ENCODE results near the gene MISFA.
"Not testable (repeated sequence)": the region's sequence is repeated elsewhere in the genome, so short reads cannot be mapped to it uniquely, and the experiment has no call there.

Gene MISFA

DNA sequence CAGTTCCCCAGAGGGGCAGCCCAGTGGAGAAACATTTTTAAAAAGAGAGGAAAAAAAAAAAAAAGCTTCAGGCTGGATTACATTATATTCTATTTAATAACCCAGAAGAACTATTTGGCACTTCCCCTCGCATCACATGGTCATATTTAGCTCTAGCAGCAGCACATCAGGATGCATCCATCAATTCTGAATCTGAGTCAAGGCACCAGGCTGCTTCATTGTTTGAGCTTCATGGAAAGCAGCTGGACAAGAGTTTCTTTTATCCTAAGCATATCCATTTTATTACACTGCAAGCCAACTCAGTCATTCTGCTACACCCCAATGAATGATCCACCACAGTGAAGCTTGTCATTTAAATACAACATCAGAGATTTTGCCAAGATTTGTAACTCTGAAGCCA is 24.6 kb downstream of the MISFA start:
- H3K9ac ChIP-seq (ENCODE audit: low read length): no peak overlapping the region
- H3K4me3 ChIP-seq (ENCODE audit: low read length): no peak overlapping the region
- H3K27me3 ChIP-seq (ENCODE audit: control insufficient read depth, insufficient read depth, low read length): no peaks in the 10 kb centered on the region
- no peaks in the 10 kb centered on the region for H3K36me3 ChIP-seq (ENCODE audit: control insufficient read depth, insufficient read depth, low read length)
- no peaks in the 10 kb centered on the region for H3K4me1 ChIP-seq (ENCODE audit: control insufficient read depth, insufficient read depth, low read length)
- no peaks in the 10 kb centered on the region for H3K9me3 ChIP-seq (ENCODE audit: control insufficient read depth, low read length)

DNA sequence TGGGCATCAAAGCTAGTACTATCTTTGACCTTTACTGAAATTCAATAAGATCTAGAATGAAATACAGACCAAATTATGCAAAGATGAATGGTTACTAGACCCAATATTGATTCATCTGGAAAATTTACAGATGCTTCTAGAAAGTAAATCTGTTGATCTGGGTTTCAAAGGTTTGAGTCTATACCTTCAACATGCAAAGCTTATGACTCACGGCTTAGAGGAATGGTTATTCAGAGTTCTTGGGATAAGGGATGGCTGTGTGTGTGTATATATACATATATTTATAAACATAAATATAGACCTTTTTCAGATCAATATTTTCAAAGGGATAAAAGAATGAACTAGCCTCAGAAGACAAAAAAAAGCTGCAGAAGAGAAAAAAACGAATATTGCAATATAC is 33.3 kb downstream of the MISFA start:
- H3K4me3 ChIP-seq (ENCODE audit: low read length): no peak overlapping the region
- H3K4me1 ChIP-seq (ENCODE audit: control insufficient read depth, insufficient read depth, low read length): peaks cover 15% of the 10 kb centered on the region
- H3K9ac ChIP-seq (ENCODE audit: low read length): peak overlapping the region; percentile 98

DNA sequence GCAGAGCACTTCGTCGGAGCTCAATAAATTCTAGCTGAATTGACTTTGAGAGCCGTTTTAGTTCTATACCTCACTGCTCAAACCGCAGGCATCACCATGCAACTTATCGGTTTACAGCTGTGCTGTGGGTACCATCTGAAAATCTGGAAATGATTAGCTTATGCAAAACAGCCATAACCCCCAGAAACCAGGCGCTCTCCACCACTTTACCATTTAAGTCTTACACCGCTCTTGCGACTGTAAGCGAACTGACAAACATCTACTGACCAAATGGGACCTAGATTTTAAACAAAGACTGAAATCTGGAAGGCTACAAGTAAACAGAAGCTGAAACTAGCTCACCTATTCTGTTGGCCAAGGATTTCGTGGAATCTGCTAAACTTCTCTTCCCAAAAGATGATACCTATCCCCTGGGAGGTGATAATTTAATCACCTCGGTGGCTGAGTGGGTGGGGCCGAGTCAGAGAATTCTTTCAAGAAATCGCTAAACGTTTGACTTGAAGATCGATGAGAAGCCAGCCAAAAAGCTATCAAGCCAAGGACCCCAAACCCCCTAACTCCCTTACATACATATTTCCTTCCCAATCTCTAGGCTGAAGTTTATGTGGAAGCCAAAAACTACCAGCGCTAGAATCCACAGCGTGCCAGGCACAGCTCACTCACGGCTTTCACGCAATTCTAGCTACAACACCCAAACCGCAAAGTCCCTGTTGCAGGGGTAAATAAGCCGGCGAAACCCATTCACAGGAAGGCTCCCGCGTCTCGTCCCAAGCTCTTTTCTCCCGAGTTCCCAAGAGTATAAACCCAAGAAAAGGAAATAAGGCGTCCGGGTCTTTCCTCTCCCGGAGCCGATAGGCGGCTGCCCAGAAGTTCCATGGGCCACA is 33.9 kb downstream of the MISFA start:
- Histone ChIP-seq H3K9ac (ENCODE audit: low read length) (peak overlapping the region; percentile 98), H3K4me1 (ENCODE audit: control insufficient read depth, insufficient read depth, low read length) (peaks cover 15% of the 10 kb centered on the region), H3K9me3 (ENCODE audit: control insufficient read depth, low read length) (no peaks in the 10 kb centered on the region), H3K27me3 (ENCODE audit: control insufficient read depth, insufficient read depth, low read length) (no peaks in the 10 kb centered on the region), H3K4me3 (ENCODE audit: low read length) (peak overlapping the region; percentile 98), H3K36me3 (ENCODE audit: control insufficient read depth, insufficient read depth, low read length) (no peaks in the 10 kb centered on the region)

More for the DNA sequence above, 33.3 kb downstream of the MISFA start:
- Histone ChIP-seq H3K36me3 (ENCODE audit: control insufficient read depth, insufficient read depth, low read length) (no peaks in the 10 kb centered on the region), H3K9me3 (ENCODE audit: control insufficient read depth, low read length) (no peaks in the 10 kb centered on the region), H3K27me3 (ENCODE audit: control insufficient read depth, insufficient read depth, low read length) (no peaks in the 10 kb centered on the region)

DNA sequence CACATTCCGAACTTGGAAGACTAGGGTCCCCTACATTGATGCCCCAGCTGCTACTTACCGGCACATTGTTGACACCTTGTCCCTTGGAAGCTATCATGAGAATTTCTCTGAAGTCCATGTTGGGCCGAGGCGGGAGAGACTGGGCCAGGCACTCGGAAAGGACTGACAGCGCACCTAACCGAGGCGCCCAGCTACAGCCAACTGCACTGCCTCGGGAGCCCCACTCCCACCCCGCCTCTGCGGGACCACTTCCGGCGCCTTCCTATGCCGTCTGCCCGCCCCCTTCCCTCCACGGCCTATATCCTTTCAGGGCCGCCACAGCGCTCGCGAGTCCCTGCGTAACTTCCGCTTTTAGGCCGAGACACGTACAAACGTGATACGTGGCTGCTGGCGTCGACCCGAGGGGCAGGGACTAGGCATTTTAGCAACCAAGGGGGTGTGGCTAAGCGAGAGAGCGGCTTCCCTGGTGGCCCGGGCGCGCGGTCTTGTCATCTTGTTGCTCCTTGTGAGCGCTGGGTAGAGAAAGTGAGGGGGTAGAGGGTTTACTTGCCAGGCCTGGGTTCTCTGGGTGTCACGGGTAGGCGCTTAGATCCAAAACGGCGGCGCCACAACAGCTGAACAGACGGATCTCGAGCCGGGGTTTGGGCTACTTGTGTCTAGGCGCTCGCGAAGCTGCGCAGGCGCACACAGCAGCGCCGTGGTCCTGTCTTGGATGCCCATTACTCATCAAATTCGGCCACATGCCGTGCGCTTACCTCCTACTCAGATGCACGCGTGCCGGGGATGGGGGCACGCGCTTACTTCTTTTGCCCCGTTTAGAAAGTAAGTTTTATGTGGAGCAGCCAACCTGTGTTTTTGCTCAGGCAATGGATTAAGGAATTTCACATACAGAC is 34.8 kb downstream of the MISFA start, which contains the start of gene SPTY2D1:
SPTY2D1 (minus strand) TSS at position 203 of the 893 bp plus-strand sequence; CDS start at position 118, 85 bp downstream.
- peak within 1 kb of the TSS; percentile 98 for H3K4me3 ChIP-seq (ENCODE audit: low read length)
- H3K27me3 ChIP-seq (ENCODE audit: control insufficient read depth, insufficient read depth, low read length): no peaks in the 10 kb centered on the region
- no peaks in the 10 kb centered on the region for H3K9me3 ChIP-seq (ENCODE audit: control insufficient read depth, low read length)
- H3K4me1 ChIP-seq (ENCODE audit: control insufficient read depth, insufficient read depth, low read length): peaks cover 15% of the 10 kb centered on the region
- peak within 1 kb of the TSS; percentile 98 for H3K9ac ChIP-seq (ENCODE audit: low read length)
- no peaks in the 10 kb centered on the region for H3K36me3 ChIP-seq (ENCODE audit: control insufficient read depth, insufficient read depth, low read length)

DNA sequence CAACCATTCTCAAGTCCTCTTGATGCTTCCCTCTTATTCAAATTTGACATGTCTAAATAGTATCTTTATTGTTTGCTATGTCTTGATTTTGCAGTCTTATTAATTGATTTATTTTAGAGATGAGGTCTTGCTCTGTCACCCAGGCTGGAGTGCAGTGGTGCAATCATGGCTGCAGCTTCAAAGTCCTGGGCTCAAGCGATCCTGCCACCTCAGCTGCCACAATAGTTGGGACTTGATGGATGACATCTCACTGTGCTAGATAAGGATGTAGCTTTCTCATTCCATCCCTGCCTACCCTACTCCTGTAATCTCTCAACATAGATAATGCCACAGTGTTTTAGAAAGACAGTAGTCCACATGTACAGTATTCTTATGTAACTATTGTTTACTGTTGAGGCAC is 42.1 kb downstream of the MISFA start:
- no peak overlapping the region for H3K4me3 ChIP-seq (ENCODE audit: low read length)

DNA sequence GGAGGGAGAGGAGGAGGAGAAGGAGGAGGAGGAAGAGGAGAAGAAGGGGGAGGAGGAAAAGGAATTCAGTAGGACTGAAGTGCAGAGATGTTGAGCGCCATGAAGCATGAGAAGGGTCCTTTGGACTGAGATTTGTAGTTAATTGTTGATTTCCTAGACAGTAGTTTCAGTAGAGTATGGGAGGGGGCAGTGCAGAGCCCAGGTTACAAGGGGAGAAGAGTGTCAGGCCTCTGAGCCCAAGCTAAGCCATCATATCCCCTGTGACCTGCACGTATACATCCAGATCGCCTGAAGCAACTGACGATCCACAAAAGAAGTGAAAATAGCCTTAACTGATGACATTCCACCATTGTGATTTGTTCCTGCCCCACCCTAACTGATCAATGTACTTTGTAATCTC is 43.4 kb downstream of the MISFA start:
- not testable (repeated sequence) for H3K9me3 ChIP-seq (ENCODE audit: control insufficient read depth, low read length); H3K9ac ChIP-seq (ENCODE audit: low read length); H3K4me3 ChIP-seq (ENCODE audit: low read length); H3K27me3 ChIP-seq (ENCODE audit: control insufficient read depth, insufficient read depth, low read length); H3K4me1 ChIP-seq (ENCODE audit: control insufficient read depth, insufficient read depth, low read length); H3K36me3 ChIP-seq (ENCODE audit: control insufficient read depth, insufficient read depth, low read length)

More for the DNA sequence above, 42.1 kb downstream of the MISFA start:
- Histone ChIP-seq H3K27me3 (ENCODE audit: control insufficient read depth, insufficient read depth, low read length) (no peaks in the 10 kb centered on the region), H3K36me3 (ENCODE audit: control insufficient read depth, insufficient read depth, low read length) (no peaks in the 10 kb centered on the region), H3K9ac (ENCODE audit: low read length) (no peak overlapping the region), H3K9me3 (ENCODE audit: control insufficient read depth, low read length) (no peaks in the 10 kb centered on the region), H3K4me1 (ENCODE audit: control insufficient read depth, insufficient read depth, low read length) (no peaks in the 10 kb centered on the region)

DNA sequence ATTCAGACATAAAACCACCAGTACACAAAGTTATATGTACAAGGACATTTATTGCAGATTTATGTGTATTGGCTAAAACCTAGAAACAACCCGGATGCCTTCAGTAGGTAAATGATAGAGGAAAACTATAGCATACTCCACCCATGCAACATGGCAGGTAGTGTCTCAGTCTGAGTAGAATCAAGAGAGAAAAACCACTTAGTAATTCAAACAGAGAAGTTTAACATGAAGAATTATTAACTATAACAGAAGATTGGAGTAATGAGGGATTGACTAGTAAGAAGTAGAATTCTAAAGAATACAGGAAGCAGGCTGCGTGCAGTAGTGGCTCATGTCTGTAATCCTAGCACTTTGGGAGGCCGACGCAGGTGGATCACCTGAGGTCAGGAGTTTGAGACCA is 50.8 kb downstream of the MISFA start:
- H3K27me3 ChIP-seq (ENCODE audit: control insufficient read depth, insufficient read depth, low read length): no peaks in the 10 kb centered on the region
- H3K9ac ChIP-seq (ENCODE audit: low read length): no peak overlapping the region
- no peaks in the 10 kb centered on the region for H3K4me1 ChIP-seq (ENCODE audit: control insufficient read depth, insufficient read depth, low read length)
- H3K36me3 ChIP-seq (ENCODE audit: control insufficient read depth, insufficient read depth, low read length): no peaks in the 10 kb centered on the region
- no peak overlapping the region for H3K4me3 ChIP-seq (ENCODE audit: low read length)
- H3K9me3 ChIP-seq (ENCODE audit: control insufficient read depth, low read length): no peaks in the 10 kb centered on the region

DNA sequence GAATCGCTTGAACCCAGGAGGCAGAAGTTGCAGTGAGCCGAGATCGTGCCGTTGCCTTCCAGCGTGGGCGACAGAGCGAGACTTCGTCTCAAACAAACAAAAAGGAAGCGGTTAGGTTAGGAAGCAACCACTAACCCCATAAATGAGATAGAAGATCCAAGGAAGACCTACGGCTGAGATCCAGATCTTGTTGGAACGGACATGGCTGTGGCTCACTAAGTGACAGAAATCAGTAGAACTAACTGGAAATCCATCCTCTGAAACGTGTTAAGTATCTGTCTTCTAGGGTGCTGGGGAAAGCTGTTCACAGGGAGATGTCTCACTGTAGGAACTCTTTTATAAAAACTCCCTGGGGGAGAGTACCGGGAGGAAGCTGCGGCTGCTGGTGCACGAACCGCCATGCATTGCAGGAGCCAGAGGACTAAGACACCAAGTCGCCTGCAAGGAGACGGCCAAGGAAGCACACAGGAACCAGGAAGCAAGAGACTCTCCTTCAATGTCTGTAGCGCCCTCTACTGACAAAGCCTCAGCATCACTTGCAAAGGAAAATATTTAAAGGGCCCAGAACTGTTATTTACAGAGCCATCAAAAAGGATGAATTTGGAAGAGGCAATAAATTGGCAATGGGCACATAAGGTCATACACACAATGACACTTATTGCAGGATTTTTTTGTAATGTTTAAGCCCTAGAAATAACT is 51.4 kb downstream of the MISFA start:
- H3K9me3 ChIP-seq (ENCODE audit: control insufficient read depth, low read length): no peaks in the 10 kb centered on the region
- H3K4me3 ChIP-seq (ENCODE audit: low read length): no peak overlapping the region
- no peaks in the 10 kb centered on the region for H3K36me3 ChIP-seq (ENCODE audit: control insufficient read depth, insufficient read depth, low read length)
- H3K9ac ChIP-seq (ENCODE audit: low read length): no peak overlapping the region
- no peaks in the 10 kb centered on the region for H3K4me1 ChIP-seq (ENCODE audit: control insufficient read depth, insufficient read depth, low read length)
- no peaks in the 10 kb centered on the region for H3K27me3 ChIP-seq (ENCODE audit: control insufficient read depth, insufficient read depth, low read length)
